K562 (cell line): ENCODE measurements around the gene DGCR6L. TPM values are rescaled to one million over a fixed set of nuclear protein-coding genes. Genes with fewer than 3 reads are reported as not detected.

Experiments used
- CXXC5 ChIP-seq: fragments of 250-450 bp; sonication (Bioruptor Pico); IDR thresholded peaks from 2 replicates; pipeline ENCODE4 v1.8.0; 2022; ENCODE audit warnings: inconsistent platforms, mild to moderate bottlenecking, moderate library complexity
- GABPB1 ChIP-seq: sonication (generic); formaldehyde crosslinking; IDR thresholded peaks from 2 replicates; pipeline ENCODE4 v1.8.0; 2022; ENCODE audit warnings: mild to moderate bottlenecking, missing genetic modification reagents
- ILK ChIP-seq: fragments of 450-650 bp; IDR thresholded peaks from 2 replicates; pipeline ENCODE4 v1.6.1; 2016; ENCODE audit warnings: missing genetic modification characterization, low read depth, mild to moderate bottlenecking, missing compliant biosample characterization, moderate library complexity, borderline replicate concordance
- KLF10 ChIP-seq: fragments of 250-450 bp; sonication (Bioruptor Pico); IDR thresholded peaks from 2 replicates; pipeline ENCODE4 v1.6.1; 2021; ENCODE audit warnings: matching md5 sums
- MBD2 ChIP-seq: sonication (generic); IDR thresholded peaks from 2 replicates; pipeline ENCODE4 v1.6.1; 2016; ENCODE audit warnings: low read depth, borderline replicate concordance
- MCM2 ChIP-seq: fragments of 450-650 bp; IDR thresholded peaks from 2 replicates; pipeline ENCODE4 v1.6.1; 2017; ENCODE audit warnings: low read depth, mild to moderate bottlenecking
- MCM3 ChIP-seq: fragments of 450-650 bp; IDR thresholded peaks from 2 replicates; pipeline ENCODE4 v1.6.1; 2016
- NONO ChIP-seq, 2 experiments: fragments of 200-400 bp in 1 of 2; fragments of 450-650 bp in 1 of 2; formaldehyde crosslinking in 1 of 2; IDR thresholded peaks; 2 replicates each; pipeline ENCODE4 v1.6.1; 2017; ENCODE audit warnings: low read depth in 2 of 2, mild to moderate bottlenecking in 2 of 2, moderate library complexity in 2 of 2, low read length in 1 of 2
- NR2C2 ChIP-seq, 2 experiments: fragments of 200-800 bp in 1 of 2; sonication (Bioruptor generic) in 1 of 2; sonication (generic) in 1 of 2; formaldehyde crosslinking in 1 of 2; IDR thresholded peaks; 2 replicates each; pipeline versions ENCODE4 v1.6.1 to v1.8.0; 2016 to 2022; ENCODE audit warnings: mild to moderate bottlenecking in 1 of 2, missing compliant biosample characterization in 1 of 2, missing genetic modification characterization in 1 of 2, missing genetic modification reagents in 1 of 2
- PURB ChIP-seq: sonication (generic); formaldehyde crosslinking; IDR thresholded peaks from 2 replicates; pipeline ENCODE4 v1.9.0; 2021; ENCODE audit warnings: low read depth, mild to moderate bottlenecking, missing genetic modification reagents
- RBM15 ChIP-seq: fragments of 200-400 bp; formaldehyde crosslinking; IDR thresholded peaks from 2 replicates; pipeline ENCODE4 v1.6.1; 2018; ENCODE audit warnings: mild to moderate bottlenecking, low read length, moderate library complexity; ENCODE audit not compliant: insufficient read depth
- RFX1 ChIP-seq: fragments of 450-650 bp; IDR thresholded peaks from 2 replicates; pipeline ENCODE4 v1.6.1; 2016; ENCODE audit warnings: mild to moderate bottlenecking, moderate library complexity
- SMARCA4 ChIP-seq: fragments of 450-650 bp; IDR thresholded peaks from 2 replicates; pipeline ENCODE4 v1.6.1; 2016
- SMARCE1 ChIP-seq: fragments of 450-650 bp; IDR thresholded peaks from 2 replicates; pipeline ENCODE4 v1.7.1; 2016; ENCODE audit warnings: mild to moderate bottlenecking
- SOX6 ChIP-seq: fragments of 450-650 bp; IDR thresholded peaks from 2 replicates; pipeline ENCODE4 v1.6.1; 2014; ENCODE audit warnings: mild to moderate bottlenecking
- TCF7L2 ChIP-seq: fragments of 150-350 bp; IDR thresholded peaks from 2 replicates; pipeline ENCODE4 v1.6.1; 2016; ENCODE audit warnings: low read depth, mild to moderate bottlenecking, low read length, moderate library complexity
- ZC3H11A ChIP-seq: IDR thresholded peaks from 2 replicates; pipeline ENCODE4 v1.6.1; 2012; ENCODE audit warnings: low read depth, low read length, improper control_type of control experiment
- ZNF263 ChIP-seq: sonication (generic); formaldehyde crosslinking; IDR thresholded peaks from 2 replicates; pipeline ENCODE4 v1.8.0; 2022; ENCODE audit warnings: mild to moderate bottlenecking, missing genetic modification reagents, borderline replicate concordance
- ZNF79 ChIP-seq: fragments of 250-450 bp; sonication (Bioruptor Pico); IDR thresholded peaks from 2 replicates; pipeline ENCODE4 v1.4.0; 2020; ENCODE audit warnings: low read depth, mild to moderate bottlenecking, moderate library complexity
- polyA plus RNA-seq, 8 experiments: library from polyadenylated mRNA; depleted of rRNA in 4 of 8; stranded (reverse) in 5 of 8; unstranded in 3 of 8; fragments of >200 nt; fragmentation: Nextera tagmentation in 2 of 8; fragmentation: Illumina TruSeq in 1 of 8; extraction: Ambion mirVana in 2 of 8; extraction: Trizol in 1 of 8; gene quantifications; 2 replicates each; pipeline versions ENCODE4 v1.2.1 to v1.2.3, GENCODE V29; 2011 to 2014; ENCODE audit warnings: inconsistent platforms in 1 of 8, missing spikeins in 1 of 8
- total RNA-seq, 7 experiments: library from RNA; depleted of rRNA in 6 of 7; stranded (reverse); fragments of >200 nt in 6 of 7; fragmentation: Illumina TruSeq in 2 of 7; extraction: Trizol in 2 of 7; gene quantifications; 2 replicates each; pipeline versions ENCODE4 v1.2.1 to v1.2.3, GENCODE V29; 2011 to 2021; ENCODE audit warnings: low replicate concordance in 1 of 7
- TF ChIP-seq, protein P1 (sequence below): sonication (generic); formaldehyde crosslinking; IDR thresholded peaks from 2 replicates; pipeline ENCODE4 v1.8.0; 2022; ENCODE audit warnings: mild to moderate bottlenecking, missing genetic modification reagents
- TF ChIP-seq, protein P2 (sequence below): fragments of 450-650 bp; formaldehyde crosslinking; IDR thresholded peaks from 2 replicates; pipeline ENCODE4 v1.4.0; 2020; ENCODE audit warnings: mild to moderate bottlenecking, moderate library complexity
- TF ChIP-seq, protein P3 (sequence below), 3 experiments: fragments of 200-800 bp in 1 of 3; fragments of 250-450 bp in 1 of 3; fragments of 450-650 bp in 1 of 3; sonication (Bioruptor Pico) in 1 of 3; sonication (Bioruptor generic) in 1 of 3; formaldehyde crosslinking in 1 of 3; IDR thresholded peaks; 2 replicates each; pipeline versions ENCODE4 v1.6.1 to v1.8.0; 2016 to 2022; ENCODE audit warnings: mild to moderate bottlenecking in 2 of 3, missing genetic modification characterization in 2 of 3, missing compliant biosample characterization in 1 of 3, moderate library complexity in 1 of 3

DGCR6L gene
- total and polyA plus RNA-seq, 9 of the 15 experiments (the other 6 are each of a cell fraction or from before 2014, with no cell fraction given): 3.6 to 151 (median 51.0) TPM

DNA sequence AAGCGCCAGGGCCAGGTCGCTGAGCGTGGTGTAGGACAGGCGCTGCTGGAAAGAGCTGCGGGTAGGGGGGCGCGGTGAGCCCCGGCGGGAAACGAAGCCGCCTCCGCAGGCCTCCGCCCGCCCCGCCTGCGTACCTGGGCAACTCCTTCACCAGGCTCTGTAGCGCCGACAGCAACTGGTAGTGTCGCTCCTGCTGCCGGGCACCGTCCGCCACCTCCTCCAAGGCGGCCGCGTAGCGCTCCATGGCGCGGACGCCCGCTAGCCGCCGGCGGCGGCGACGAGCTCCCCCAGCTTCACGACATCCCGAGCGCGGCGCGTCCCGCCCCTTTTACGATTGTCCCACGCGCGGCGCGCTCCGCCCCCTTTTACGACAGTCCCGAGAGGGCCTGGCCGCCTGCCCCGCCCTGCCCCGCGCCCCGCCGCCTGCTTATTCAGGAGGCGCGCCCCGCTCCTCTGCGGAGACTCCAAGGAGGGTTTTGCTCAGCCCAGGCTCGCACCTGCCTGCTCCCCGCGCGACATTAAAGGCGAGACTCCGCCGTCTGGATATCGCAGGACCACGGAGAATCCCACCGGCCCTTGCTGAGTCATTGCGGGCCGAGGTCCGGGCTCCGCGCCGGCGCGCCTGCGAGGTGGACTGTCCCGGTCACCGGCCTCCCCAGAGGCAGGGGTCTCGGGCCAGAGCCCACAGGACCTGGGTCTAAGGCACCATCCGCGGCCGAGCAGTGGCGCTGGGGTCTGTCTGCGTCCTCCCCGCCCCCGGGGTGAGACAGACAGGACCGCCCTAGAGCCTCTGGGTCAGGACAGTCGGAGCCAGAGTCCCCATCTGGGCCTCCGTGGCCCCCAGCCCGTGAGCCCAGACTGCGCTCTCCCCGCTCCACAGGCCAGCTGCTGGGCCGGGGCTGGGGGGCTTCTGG, at the start of gene DGCR6L (continued):
- no peak for TF ChIP-seq ZNF263 (CRISPR knock-in tag)
- no peak; a peak in 1 of 4 replicates for TF ChIP-seq NONO (IDR thresholded peaks at IDR 0.05; ENCODE audit: low read depth in 2 of 2, low read length in 1 of 2)
- TF ChIP-seq TCF7L2: no peak
- no peak for TF ChIP-seq RFX1
- peak; percentile 88 for TF ChIP-seq SOX6
- TF ChIP-seq SMARCA4: peak; percentile 84
- no peak for TF ChIP-seq KLF10 (CRISPR knock-in tag)
- peak; percentile 71 for TF ChIP-seq NR2C2 (CRISPR knock-in tag; IDR thresholded peaks at IDR 0.05)
- TF ChIP-seq NR2C2 (tag; IDR thresholded peaks at IDR 0.05): no peak
- TF ChIP-seq GABPB1 (CRISPR knock-in tag): peak; percentile 74
- TF ChIP-seq MCM3: no peak
- TF ChIP-seq, protein P1, sequence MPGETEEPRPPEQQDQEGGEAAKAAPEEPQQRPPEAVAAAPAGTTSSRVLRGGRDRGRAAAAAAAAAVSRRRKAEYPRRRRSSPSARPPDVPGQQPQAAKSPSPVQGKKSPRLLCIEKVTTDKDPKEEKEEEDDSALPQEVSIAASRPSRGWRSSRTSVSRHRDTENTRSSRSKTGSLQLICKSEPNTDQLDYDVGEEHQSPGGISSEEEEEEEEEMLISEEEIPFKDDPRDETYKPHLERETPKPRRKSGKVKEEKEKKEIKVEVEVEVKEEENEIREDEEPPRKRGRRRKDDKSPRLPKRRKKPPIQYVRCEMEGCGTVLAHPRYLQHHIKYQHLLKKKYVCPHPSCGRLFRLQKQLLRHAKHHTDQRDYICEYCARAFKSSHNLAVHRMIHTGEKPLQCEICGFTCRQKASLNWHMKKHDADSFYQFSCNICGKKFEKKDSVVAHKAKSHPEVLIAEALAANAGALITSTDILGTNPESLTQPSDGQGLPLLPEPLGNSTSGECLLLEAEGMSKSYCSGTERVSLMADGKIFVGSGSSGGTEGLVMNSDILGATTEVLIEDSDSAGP (CRISPR knock-in tag): peak; percentile 81
- TF ChIP-seq, protein P2, sequence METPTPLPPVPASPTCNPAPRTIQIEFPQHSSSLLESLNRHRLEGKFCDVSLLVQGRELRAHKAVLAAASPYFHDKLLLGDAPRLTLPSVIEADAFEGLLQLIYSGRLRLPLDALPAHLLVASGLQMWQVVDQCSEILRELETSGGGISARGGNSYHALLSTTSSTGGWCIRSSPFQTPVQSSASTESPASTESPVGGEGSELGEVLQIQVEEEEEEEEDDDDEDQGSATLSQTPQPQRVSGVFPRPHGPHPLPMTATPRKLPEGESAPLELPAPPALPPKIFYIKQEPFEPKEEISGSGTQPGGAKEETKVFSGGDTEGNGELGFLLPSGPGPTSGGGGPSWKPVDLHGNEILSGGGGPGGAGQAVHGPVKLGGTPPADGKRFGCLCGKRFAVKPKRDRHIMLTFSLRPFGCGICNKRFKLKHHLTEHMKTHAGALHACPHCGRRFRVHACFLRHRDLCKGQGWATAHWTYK (CRISPR knock-in tag): peak; percentile 83
- no peak for TF ChIP-seq ZC3H11A
- peak; percentile 91 for TF ChIP-seq SMARCE1
- no peak for TF ChIP-seq ILK (tag)
- no peak for TF ChIP-seq RBM15
- no peak for TF ChIP-seq MCM2
- peak; percentile 99 for TF ChIP-seq CXXC5 (CRISPR knock-in tag)
- TF ChIP-seq, protein P3, sequence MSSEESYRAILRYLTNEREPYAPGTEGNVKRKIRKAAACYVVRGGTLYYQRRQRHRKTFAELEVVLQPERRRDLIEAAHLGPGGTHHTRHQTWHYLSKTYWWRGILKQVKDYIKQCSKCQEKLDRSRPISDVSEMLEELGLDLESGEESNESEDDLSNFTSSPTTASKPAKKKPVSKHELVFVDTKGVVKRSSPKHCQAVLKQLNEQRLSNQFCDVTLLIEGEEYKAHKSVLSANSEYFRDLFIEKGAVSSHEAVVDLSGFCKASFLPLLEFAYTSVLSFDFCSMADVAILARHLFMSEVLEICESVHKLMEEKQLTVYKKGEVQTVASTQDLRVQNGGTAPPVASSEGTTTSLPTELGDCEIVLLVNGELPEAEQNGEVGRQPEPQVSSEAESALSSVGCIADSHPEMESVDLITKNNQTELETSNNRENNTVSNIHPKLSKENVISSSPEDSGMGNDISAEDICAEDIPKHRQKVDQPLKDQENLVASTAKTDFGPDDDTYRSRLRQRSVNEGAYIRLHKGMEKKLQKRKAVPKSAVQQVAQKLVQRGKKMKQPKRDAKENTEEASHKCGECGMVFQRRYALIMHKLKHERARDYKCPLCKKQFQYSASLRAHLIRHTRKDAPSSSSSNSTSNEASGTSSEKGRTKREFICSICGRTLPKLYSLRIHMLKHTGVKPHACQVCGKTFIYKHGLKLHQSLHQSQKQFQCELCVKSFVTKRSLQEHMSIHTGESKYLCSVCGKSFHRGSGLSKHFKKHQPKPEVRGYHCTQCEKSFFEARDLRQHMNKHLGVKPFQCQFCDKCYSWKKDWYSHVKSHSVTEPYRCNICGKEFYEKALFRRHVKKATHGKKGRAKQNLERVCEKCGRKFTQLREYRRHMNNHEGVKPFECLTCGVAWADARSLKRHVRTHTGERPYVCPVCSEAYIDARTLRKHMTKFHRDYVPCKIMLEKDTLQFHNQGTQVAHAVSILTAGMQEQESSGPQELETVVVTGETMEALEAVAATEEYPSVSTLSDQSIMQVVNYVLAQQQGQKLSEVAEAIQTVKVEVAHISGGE (CRISPR knock-in tag; IDR thresholded peaks at IDR 0.05): no peak; a peak in 1 of 6 replicates
- TF ChIP-seq MBD2: peak; percentile 4; the same call in 1 of the 2 replicates
- TF ChIP-seq PURB (CRISPR knock-in tag): peak; percentile 89; the same call in 1 of the 2 replicates
- peak; percentile 76 for TF ChIP-seq ZNF79 (CRISPR knock-in tag)
